RCC 7860 (cell line): ENCODE measurements around the gene CFAP300.

Experiments used
- DNase-seq: peaks from one replicate; pipeline ENCODE4 v3.0.0-alpha.2; 2015; ENCODE audit warnings: low spot score
- FAIRE-seq: peaks from 2 replicates; lab custom pipeline; 2012; peaks lifted over from hg19 to GRCh38; lab: Jason Lieb, UNC

The CFAP300 gene

DNA sequence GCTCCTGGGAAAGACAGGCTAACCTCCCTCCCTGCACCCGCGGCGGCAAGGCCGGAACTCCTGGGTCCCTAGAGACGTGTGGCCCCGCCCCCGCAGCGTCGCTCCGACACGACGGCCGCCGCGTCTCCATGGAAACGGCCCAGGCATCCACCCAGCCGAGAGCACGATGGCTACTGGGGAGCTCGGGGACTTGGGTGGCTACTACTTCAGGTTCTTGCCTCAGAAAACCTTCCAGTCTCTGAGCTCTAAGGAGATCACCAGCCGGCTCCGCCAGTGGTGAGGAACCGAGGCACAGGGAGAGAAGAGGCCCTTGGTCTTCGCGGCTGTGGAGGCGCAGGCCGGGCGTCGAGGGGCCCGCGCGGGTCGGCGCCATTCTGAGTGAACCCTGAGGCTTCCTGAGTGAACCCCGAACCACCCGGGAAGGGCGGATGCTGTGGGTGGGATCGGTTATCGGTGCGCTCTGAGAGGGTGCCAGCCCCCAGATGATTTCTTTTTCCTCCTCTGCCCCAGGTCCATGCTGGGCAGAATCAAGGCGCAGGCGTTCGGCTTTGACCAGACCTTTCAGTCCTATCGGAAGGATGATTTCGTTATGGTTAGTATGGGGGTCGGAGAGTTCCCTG is at the start of gene CFAP300:
Gene CFAP300, plus strand, starts transcription at position 133 of the 620 bp plus-strand sequence. Its CDS starts 34 bp downstream, at position 167.
- FAIRE-seq = no peak

DNA sequence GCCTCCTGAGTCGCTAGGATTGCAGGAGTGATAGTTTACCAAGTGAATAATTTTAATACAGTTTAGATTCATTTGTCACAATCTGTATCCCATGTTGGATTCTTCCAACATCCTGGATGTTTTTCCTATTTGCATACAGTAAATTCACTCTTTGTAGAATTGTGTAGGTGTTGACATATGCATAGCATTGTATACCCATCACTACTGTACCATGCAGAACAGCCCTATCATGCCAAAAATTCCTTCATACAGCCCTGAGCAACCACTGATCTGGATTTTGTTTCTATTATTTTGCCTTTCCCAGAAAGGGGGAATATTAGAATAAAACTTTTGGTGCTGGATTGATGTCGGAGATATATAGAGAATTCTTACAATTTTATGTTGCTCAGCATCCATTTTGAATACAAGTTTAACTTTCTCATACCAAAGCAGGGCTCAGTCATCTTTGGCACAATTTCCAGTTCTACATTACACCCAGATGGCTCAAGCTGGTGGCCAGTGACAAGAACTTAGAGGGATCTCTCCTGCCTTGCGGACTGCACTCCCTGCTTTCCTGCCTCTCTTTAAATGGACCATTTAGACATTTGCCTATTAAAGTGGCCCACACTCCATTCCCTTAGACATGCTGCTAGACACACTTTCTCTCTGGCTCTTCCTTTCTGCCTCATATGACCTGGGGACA is 45.4 kb upstream of the CFAP300 start:
- FAIRE-seq (no peak), DNase-seq (no peak)

More for the DNA sequence above, at the start of gene CFAP300:
- no peak for DNase-seq

DNA sequence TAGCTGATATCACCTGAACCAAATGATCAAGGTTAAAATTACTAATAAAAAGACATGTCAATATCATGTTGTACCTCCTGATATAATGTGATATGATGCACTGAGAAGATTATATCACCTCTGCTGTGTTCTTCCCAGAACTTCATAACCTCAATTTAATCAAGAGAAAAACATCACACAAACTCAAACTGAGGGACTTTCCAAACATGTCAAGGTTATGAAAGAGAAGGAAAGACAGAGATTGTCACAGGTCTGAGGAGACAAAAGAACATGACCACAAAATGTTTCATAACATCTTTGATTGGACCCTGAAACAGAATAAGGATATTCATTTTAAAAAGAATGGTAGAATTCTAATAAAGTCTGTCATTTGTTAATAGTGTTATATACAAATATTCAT is 43.0 kb upstream of the CFAP300 start:
- FAIRE-seq = no peak
- DNase-seq = no peak

DNA sequence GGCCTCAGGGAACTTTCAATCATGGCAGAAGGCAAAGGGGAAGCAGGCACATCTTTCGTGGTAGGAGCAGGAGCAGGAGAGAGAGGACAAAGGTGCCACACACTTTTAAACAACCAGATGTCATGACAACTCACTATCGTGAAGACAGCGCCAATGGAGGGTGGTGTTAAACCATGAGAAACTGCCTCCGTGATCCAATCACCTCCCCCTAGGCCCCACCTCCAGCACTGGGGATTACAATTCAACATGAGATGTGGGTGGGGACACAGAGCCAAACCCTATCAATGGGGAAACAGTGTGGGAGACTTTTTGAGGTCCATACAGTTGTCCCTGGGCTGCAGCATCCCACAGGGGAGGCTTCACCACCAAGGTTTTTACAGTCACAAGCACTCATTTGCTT is 41.9 kb upstream of the CFAP300 start:
- no peak for DNase-seq
- FAIRE-seq = no peak

DNA sequence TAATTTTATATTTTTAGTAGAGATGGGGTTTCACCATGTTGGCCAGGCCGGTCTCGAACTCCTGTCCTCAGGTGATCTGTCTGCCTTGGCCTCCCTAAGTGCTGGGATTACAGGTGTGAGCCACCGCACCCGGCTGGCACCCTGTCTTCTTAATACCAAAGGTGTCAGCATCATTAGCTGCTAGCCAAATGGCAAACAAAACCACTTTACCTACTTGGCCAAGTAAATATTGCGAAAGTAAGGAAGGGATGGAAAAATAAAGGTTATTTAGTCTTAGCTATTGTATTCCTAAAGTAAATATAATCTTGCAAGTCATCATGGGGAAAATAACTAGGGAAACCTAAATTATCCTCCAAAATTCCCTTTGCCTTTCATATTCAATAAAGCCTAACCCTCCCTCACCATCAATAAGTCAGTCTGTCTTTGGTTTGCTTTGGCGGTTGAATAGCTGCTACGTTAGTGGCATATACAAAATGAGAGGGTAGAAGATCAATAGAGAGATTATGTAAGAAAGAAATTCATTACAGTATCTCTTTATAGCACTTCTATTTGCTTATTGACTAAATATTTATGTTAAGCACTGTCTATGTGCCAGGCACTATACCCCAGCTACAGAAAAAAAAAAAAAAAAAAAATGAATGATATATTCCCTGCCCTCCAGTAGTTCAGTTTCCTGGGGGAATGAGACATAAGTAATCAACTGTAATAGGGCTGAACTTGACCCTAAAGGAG is 40.2 kb upstream of the CFAP300 start:
- DNase-seq = no peak
- no peak for FAIRE-seq

DNA sequence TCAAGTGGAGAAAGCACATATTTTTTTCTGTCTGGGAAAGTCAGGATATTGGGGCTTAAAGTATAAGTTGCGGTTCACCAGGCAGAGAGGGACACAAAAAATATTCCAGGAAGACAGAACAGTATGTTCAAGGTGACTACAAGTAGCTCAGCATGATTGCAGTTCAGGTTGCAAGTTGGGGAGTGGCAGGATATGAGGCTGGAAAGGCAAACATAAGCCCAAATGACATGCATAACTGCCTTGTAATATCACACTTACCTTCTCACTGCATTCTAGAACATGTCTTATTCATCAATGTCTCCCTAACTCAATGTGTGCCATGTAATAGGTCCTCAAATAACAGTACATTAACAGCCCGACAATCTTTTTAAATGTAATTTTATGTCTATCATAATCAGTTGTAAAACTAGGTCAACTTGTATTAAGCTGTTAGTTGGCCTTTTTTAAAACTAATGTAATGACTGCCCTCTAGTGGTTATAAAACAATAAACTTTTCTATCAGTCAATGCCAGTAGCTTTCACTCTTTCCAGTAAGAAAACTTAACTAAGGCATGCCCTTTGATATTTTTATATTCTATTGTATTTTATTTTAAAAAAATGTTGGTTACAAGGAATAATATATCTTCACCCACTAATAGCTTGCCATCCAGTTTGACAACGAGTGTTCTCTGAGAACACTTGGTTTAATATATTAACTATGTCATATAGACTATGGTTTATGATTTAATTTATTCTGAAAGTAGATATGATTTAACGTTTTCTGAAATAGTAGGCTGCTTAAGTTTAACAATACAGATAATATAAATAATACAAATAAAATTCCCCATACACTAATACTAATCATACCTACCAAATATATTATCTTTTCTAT is 39.4 kb upstream of the CFAP300 start:
- FAIRE-seq (peak; percentile 87), DNase-seq (peak; percentile 53)

DNA sequence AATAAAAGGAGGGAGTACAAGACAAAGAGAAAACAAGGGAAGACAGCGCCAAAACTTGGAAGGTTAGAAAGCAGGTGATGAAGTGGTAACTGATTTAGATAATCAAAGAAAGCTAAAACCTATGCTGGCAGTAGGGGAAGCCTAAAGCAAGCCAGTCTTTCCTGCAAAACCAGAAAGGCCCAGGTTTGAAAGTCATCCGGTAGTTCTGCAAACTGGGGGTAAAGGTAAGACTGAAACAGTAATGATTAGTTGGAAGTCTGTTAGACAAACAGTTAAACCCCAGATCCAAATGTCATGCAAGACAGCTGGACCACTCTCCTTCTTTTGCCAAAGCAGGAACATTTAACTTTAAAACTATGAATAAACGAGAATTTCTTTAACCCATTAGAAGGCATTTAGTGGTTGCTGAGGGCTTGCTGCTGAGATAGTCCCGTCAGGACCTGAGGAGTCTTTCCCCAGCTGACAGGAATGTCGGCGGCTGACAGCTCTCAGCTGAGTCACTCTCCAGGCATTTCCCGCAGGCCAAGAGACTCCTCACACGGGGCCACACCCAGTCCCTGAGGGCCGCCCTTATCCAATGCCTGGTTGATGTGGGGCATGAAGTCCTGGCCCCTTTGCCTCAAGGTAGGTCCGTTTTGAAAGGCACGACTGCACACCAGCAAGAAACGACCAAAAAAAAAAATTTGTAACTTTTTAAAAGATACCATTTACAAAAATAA is 36.3 kb upstream of the CFAP300 start:
- DNase-seq (peak; percentile 83), FAIRE-seq (peak; percentile 85)

DNA sequence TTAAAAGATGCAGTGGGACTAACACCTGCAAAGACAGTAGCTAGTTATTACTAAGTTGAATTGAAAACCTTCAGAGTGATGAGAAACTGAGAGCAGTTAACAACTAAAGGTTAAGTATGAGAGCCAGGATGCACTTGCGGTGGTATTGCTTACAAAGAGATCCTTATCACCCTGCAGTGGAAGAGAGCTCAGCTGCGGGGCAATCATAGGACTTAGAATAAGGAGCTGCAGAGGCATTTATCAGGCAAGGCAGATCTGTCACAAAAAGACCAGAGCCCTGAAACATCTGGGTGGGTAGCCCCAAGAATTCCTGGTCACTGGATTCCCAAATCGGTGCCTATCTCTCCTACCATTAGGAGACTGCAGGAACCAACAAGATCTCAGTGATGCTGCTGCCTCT is 34.3 kb upstream of the CFAP300 start:
- DNase-seq (no peak), FAIRE-seq (no peak)

DNA sequence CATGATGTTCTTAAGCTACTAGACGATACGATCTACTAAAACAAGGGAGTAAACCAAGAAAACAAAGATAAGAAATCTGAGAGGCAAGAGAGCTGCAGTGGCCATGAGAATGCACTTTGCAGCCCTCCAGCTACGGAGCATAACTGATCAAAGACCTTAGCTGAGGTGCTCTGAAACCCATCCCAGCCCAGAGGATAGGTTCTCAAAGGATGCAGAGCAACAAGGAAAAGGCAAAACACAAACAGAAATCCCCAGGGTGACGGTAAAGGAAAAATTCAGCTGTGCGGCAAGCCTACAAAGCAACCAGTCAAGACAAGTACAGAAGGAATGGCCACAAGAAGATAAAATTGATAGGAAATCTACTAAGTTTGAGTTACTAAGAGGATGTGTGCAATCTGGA is 32.5 kb upstream of the CFAP300 start:
- no peak for FAIRE-seq

DNA sequence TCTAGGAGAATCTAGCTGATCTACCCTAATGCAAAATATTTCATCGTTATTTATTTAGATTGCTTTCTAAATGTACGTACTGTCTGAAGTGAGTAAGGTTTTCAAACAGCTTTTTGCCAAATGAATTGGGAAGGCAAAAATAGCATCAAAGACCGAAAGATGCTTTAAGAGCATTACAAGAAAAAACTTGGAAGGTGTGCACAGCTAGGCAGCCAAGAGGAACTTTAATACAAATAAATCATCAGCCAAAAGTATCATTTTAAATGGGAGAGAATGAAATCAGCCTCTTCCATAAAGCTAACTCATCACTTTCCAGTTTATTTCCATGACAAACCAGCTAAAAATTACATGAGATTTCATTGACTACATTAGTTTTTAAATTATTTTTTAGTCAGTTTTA is 30.2 kb upstream of the CFAP300 start:
- FAIRE-seq = no peak
- no peak for DNase-seq

More for the DNA sequence above, 32.5 kb upstream of the CFAP300 start:
- DNase-seq = no peak

DNA sequence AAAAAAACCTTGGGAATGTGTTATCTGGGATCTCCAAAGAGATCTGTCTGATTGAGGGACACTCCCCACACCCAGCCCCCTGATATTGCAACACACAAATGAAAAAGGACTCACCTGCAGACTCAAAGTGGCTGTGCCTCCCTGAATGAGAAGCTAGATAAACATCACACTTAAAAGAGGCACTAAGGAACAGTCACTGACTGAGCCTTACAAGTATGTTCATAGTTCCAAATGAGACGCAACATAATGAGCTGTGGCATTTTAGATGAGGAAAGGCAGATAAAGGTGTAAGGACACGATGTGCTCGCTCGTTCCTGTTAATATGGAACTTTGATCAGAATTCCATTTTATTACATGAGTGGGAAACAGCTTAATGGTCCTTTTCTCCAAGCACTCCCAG is 21.0 kb upstream of the CFAP300 start:
- FAIRE-seq (no peak), DNase-seq (no peak)

DNA sequence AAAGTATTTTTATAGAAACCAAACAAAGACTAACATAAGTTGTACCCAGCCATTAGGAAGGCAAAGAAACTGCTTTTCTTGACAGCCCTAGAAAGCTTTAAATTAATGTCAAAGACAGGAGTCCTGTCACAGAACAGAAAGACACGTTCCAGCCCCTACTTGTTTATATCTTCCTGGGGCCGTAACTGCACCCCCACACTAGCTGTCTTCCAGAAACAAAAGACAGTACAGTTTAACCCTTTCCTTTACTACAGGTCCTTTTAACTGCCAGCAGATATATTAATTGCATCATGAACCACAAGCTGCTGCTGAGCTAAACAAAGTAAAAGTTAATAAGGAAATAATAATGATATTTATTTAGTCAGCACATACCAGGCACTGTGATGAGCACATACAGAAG is 20.3 kb upstream of the CFAP300 start:
- FAIRE-seq (no peak), DNase-seq (no peak)

DNA sequence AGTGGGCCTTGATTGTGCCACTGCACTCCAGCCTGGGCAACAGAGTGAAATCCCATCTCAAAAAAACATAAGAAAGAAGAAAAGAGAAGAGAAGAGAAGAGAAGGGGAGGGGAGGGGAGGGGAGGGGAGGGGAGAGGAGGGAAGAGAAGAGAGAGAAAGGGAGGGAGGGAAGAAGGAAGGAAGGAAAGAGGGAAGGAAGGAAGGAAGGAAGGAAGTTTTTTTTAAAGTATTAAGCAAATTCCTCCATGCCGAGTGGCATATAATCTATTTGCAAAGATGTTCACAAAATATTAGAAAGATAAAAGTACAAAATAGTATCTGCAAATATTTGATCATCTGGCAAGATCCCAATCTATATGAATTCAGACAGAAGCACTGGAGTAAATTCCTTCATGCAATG is 10.5 kb upstream of the CFAP300 start:
- no peak for DNase-seq
- FAIRE-seq = no peak

DNA sequence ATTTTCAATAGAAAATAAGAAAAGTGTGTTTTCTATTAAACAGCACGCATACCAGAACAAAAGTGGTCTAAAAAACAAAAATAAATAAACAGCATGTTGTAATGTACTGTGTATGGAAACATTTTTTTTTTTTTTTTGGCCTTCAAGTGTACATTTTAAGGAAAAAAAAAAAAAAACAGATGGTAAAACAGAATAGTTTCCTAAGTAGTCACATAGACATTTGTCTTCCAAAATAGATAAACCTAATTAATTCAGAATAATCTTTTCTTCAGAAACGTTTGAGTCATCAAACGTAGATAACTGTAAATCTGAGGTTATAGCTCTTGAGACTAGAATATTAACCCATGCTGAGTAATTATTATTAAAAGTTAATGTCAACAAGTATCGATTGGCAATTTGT is 396 bp upstream of the CFAP300 start:
- FAIRE-seq (no peak), DNase-seq (no peak)

DNA sequence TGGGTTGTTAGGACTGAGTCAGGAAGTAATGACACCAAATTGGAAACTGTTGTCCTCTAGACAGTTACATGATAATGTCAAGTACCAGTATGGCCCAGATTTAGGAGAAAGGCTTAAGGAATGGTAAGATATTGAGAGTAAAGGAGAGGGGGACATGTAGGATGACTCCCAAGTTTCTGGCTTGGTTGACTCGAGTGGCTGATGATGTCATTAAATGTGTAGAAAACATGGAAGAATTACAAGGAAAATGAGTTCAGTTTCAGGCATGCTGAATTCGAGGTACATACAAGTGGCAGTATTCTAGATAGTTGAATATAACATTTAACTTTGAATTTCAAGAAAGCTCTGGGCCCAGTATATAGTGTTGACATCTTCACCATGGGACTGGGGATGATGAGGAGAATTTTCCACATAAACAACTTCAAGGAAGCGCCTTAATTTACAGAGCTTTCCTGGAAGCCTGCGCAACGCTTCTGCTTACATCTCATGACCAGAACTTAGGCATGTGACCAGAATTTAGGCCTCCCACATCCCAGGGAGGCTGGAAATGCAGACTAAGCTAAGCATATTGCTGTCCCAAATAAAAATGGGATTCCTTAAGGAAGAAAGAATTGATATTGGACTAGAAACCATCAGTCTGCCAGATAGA is 3.8 kb downstream of the CFAP300 start:
- FAIRE-seq = no peak
- DNase-seq = no peak

DNA sequence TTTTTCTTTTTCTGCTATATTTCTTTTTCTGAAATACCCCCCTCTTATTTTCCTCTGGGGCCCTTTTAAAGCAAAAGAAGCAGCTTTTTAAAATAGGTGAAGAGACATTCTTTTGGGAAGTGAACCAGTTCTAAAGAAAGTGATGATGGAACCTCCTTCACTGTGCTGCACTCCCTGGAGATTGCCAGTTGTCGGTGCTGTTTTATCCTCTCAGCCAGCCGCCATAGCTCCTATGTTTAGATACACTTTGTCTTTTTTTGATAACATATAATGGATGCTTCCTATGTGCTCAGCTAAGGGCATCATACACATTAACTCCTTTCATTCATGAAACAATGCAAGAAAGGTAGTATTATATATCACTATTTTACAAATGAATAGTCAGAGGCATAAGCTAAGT is 14.0 kb downstream of the CFAP300 start:
- no peak for FAIRE-seq
- DNase-seq = no peak

DNA sequence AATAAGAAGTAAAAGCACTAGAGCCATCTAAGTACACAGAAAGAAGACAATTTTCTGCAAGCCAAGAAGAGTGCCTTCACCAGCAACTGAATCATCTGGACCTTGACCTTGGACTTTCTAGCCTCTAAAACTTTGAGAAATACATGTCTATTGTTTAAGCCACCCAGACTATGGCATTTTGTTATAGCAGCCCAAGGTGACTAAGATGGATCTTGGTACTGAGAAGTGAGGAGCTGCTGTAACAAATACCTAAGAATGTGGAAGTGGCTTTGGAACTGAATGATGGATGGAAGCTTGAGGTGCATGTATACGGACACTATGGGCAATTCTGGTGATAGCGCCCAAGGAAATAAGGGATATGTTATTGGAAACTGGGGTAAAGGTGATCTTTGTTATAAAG is 14.9 kb downstream of the CFAP300 start:
- DNase-seq = no peak
- FAIRE-seq = no peak

DNA sequence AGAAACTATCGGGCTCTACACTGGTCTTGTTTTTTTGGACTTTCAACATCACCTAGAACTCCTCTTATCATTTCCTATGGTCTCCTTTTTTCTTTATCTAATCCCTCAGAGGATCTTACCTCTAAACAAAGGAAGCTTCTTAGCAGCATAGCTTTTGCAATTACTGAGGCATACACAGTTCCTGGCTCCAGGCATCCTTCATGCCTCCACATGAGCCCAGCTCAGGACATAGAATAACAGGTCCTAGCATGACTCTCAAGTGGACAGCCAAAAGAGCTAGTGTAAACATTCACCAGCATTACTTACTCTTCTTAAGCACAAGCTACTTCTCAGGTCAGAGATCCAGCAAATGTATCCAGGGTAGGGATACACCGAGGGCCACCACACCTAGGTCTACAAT is 17.1 kb downstream of the CFAP300 start:
- DNase-seq (no peak), FAIRE-seq (no peak)

DNA sequence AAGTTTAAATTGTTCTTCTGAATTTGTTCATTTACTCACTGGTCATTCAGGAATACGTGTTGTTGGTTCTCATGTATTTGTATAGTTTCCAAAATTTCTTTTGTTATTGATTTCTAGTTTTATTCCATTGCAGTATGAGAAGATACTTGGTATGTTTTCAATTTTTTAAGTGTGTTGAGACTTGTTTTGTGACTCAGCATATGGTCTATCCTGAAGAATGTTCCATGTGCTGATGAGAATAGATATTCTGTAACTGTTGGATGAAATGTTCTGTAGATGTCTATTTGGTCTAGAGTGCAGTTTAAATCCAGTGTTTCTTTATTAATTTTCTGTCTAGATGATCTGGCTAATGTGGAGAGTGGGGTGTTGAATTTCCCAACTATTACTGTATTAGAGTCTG is 23.5 kb downstream of the CFAP300 start:
- FAIRE-seq (no peak), DNase-seq (no peak)
